ENCODE data around the gene BPIFB3. TPM values are rescaled to one million over a fixed set of nuclear protein-coding genes. Genes with fewer than 3 reads are reported as not detected.

Gene BPIFB3
- total RNA-seq, 2 donors from 2014 or later, result not detected

DNA sequence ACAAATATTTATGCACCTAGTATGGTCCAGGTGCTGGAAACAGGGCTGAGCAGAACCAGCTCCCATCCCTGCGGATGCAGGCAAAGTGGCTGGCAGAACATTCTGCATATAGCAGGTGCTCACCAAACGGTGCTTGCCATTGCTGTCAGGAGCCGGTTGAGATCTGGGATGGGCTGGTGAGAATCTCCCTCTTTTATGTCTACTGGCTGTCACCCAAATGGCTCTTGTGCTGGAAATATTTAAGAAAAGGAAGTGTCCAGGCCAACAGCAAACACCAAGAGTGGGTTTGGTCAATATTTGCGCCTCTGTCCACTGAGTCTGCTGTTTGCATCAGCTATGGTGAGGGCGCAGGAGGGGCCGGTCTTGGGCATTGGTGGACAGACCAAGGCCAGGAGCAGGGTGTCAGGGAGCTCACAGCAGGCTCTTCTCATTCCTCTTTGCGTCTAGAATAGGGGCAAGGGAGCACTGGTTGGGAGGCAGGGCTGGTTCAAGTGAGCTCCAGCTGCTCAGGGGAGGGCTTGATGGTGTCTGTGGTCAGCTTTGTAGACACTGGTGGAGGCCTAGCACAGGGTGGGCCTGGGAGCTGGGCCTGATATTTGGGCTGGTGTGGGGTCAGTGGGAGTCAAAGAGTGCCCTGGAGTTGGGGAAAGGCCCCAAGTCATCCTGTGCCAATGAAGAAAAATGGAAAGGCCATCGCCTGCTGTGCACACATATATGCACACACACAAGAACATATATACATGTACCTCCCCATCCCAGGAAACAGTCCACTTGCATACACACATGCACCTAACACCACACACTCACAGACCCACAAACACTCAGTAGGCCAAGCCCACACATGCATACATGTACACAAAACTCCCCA is 47.6 kb upstream of the BPIFB3 start:
- Mint-ChIP-seq H3K4me1 (peaks cover 6% of the 10 kb centered on the region), H3K4me3 (no peak overlapping the region), H3K9me3 (peaks cover 3% of the 10 kb centered on the region), H3K27ac (no peak overlapping the region), H3K36me3 (ENCODE audit: low read depth) (no peaks in the 10 kb centered on the region), H3K27me3 (ENCODE audit: insufficient read depth) (no peaks in the 10 kb centered on the region)
- Histone ChIP-seq H3K27me3 (ENCODE audit: control insufficient read depth, insufficient read depth, low read length, poor library complexity, severe bottlenecking) (no peaks in the 10 kb centered on the region), H3K9ac (ENCODE audit: extremely low read depth, low read length, poor library complexity, severe bottlenecking) (no peak overlapping the region), H3K36me3 (ENCODE audit: control insufficient read depth, insufficient read depth, low read length) (no peaks in the 10 kb centered on the region), H3K4me3 (ENCODE audit: low read length) (no peak overlapping the region), H3K4me1 (ENCODE audit: control insufficient read depth, insufficient read depth, low read length) (peaks cover 3% of the 10 kb centered on the region), H3K27ac (ENCODE audit: low read depth, low read length) (no peak overlapping the region), H3K9me3 (ENCODE audit: control insufficient read depth, low read length) (peaks cover 5% of the 10 kb centered on the region)
- DNase-seq, result no peak
- WGBS, 2 experiments (ENCODE audit: insufficient coverage in 1 of 2, insufficient read length in 1 of 2), result 91 to 96% methylated on average over 6 to 8 of the region's 8 CpGs
- TF ChIP-seq, protein P1, sequence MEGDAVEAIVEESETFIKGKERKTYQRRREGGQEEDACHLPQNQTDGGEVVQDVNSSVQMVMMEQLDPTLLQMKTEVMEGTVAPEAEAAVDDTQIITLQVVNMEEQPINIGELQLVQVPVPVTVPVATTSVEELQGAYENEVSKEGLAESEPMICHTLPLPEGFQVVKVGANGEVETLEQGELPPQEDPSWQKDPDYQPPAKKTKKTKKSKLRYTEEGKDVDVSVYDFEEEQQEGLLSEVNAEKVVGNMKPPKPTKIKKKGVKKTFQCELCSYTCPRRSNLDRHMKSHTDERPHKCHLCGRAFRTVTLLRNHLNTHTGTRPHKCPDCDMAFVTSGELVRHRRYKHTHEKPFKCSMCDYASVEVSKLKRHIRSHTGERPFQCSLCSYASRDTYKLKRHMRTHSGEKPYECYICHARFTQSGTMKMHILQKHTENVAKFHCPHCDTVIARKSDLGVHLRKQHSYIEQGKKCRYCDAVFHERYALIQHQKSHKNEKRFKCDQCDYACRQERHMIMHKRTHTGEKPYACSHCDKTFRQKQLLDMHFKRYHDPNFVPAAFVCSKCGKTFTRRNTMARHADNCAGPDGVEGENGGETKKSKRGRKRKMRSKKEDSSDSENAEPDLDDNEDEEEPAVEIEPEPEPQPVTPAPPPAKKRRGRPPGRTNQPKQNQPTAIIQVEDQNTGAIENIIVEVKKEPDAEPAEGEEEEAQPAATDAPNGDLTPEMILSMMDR (conservative IDR thresholded peaks at IDR 0.05), result no peak

DNA sequence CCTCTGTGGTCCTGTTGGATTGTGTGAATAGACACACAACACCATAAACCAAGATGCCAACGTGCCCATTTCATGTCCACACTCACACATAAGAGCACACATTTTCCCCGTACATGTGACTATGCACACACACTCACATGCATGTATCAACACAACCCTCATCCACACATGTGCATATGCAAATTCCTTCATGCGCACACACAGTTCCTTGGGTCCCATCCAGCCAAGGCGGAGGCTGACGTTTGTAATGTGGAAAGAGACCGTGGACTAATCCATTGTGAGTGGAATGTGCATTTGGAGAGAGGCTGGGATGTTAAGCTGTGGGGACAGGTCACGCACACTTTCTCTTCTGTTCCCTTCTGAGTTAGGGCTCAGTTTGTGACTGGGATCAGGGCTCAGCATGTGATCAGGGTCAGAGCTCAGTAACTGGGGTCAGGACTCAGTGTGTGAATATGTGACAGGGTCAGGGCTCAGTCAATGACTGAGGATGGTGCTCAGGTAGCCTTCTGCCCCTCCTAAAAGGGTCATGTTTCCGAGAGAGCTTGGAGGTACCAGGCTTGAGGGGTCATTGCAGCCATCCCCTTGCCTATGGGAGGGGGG is 46.8 kb upstream of the BPIFB3 start:
- Histone ChIP-seq H3K27me3 (ENCODE audit: control insufficient read depth, insufficient read depth, low read length, poor library complexity, severe bottlenecking) (no peaks in the 10 kb centered on the region), H3K36me3 (ENCODE audit: control insufficient read depth, insufficient read depth, low read length) (no peaks in the 10 kb centered on the region), H3K4me3 (ENCODE audit: low read length) (no peak overlapping the region), H3K9ac (ENCODE audit: extremely low read depth, low read length, poor library complexity, severe bottlenecking) (no peak overlapping the region), H3K4me1 (ENCODE audit: control insufficient read depth, insufficient read depth, low read length) (peaks cover 2% of the 10 kb centered on the region), H3K9me3 (ENCODE audit: control insufficient read depth, low read length) (peaks cover 5% of the 10 kb centered on the region), H3K27ac (ENCODE audit: low read depth, low read length) (no peak overlapping the region)
- no peak overlapping the region for H3K27ac Mint-ChIP-seq
- peaks cover 4% of the 10 kb centered on the region for H3K4me1 Mint-ChIP-seq
- TF ChIP-seq, protein P1 (conservative IDR thresholded peaks at IDR 0.05), result no peak
- no peak for DNase-seq
- no peaks in the 10 kb centered on the region for H3K27me3 Mint-ChIP-seq (ENCODE audit: insufficient read depth)
- no peaks in the 10 kb centered on the region for H3K36me3 Mint-ChIP-seq (ENCODE audit: low read depth)
- 90 to 97% methylated on average over 5 to 8 of the region's 8 CpGs for WGBS, 2 experiments (ENCODE audit: insufficient coverage in 1 of 2, insufficient read length in 1 of 2)
- H3K9me3 Mint-ChIP-seq, result peaks cover 3% of the 10 kb centered on the region
- no peak overlapping the region for H3K4me3 Mint-ChIP-seq

DNA sequence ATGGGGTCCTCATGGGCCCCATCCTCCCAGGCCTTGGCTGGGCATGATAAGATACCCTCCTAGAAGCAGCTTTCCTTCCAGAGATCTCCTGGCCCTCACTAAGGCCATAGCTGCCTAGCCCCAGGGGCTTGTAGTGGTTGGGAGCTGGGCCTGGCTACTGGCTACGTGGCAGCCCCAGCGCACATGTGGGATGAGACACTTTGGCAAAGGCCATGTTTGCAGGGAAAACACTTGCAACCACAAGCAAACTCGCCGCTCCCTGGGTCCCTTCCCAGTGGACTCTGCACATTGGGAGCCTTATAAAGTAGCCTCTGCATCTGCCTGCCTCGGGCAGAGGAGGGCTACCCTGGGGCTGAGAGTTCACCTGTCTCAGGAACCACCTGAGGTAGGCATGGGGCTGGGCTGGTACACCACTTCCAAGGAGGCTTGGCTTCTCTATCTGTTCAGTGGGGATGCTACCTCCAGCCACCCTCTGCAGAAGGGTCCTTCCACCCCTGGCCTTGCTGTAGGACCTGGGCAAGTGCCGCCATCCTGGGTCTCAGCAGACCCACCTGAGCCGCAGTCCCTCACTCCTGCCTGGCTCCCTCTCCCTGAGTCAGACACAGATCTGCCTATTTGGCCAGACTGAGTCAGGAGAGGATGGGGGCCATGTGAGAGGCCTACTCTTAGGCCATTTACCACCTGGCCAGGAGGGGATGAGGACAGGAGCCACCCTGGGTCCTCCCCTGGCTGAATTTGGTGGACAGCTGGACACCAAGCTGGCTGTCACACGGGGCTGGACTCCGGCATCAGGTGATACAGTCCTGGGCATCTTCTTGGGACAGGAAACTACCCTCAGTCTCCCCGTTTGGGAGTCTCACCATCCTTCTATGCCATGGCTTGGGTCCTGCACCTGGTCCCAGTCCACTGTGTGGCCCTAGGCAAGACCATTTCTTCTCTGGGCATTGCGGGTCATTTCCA is 46.0 kb upstream of the BPIFB3 start, which contains the start of gene BPIFB2:
BPIFB2 (plus strand) TSS at position 329 of the 960 bp plus-strand sequence. CDS start 871 bp downstream, outside the sequence.
- WGBS, 2 experiments (ENCODE audit: insufficient coverage in 1 of 2, insufficient read length in 1 of 2), result 90 to 92% methylated on average over 8 to 11 of the region's 11 CpGs
- H3K27ac Mint-ChIP-seq, result no peak within 1 kb of the TSS

More for the DNA sequence above, 46.0 kb upstream of the BPIFB3 start, which contains the start of gene BPIFB2:
- Mint-ChIP-seq H3K4me3 (no peak within 1 kb of the TSS), H3K9me3 (peaks cover 3% of the 10 kb centered on the region), H3K27me3 (ENCODE audit: insufficient read depth) (no peaks in the 10 kb centered on the region), H3K4me1 (peaks cover 4% of the 10 kb centered on the region), H3K36me3 (ENCODE audit: low read depth) (no peaks in the 10 kb centered on the region)
- TF ChIP-seq, protein P1 (conservative IDR thresholded peaks at IDR 0.05), result no peak
- Histone ChIP-seq H3K36me3 (ENCODE audit: control insufficient read depth, insufficient read depth, low read length) (no peaks in the 10 kb centered on the region), H3K9me3 (ENCODE audit: control insufficient read depth, low read length) (peaks cover 5% of the 10 kb centered on the region), H3K4me1 (ENCODE audit: control insufficient read depth, insufficient read depth, low read length) (peaks cover 2% of the 10 kb centered on the region), H3K4me3 (ENCODE audit: low read length) (no peak within 1 kb of the TSS), H3K27ac (ENCODE audit: low read depth, low read length) (no peak within 1 kb of the TSS), H3K27me3 (ENCODE audit: control insufficient read depth, insufficient read depth, low read length, poor library complexity, severe bottlenecking) (no peaks in the 10 kb centered on the region), H3K9ac (ENCODE audit: extremely low read depth, low read length, poor library complexity, severe bottlenecking) (no peak within 1 kb of the TSS)
- no peak for DNase-seq

Measured in endodermal cell (in vitro differentiated cells).